HG03342 (cell line): ENCODE measurements around the gene RANBP10.

Experiments
- ATAC-seq: cut with Tn5 transposase; IDR thresholded peaks from one replicate; pipeline ENCODE4 v1.9.1; 2021; ENCODE audit warnings: mild to moderate bottlenecking, moderate library complexity; ENCODE audit not compliant: unreplicated experiment

RANBP10 gene

GRCh38 chr16:67749436-67750078 is 56.8 kb downstream of the RANBP10 start:
- ATAC-seq = no peak

- no peak for ATAC-seq
Measured at GRCh38 chr16:67748834-67749233, 57.5 kb downstream of the RANBP10 start.

- ATAC-seq = no peak
Measured at GRCh38 chr16:67746846-67747245, 59.5 kb downstream of the RANBP10 start.

- no peak for ATAC-seq
Measured at GRCh38 chr16:67741118-67741517, 65.2 kb downstream of the RANBP10 start.

GRCh38 chr16:67740391-67740790 is 66.0 kb downstream of the RANBP10 start:
- ATAC-seq = no peak

- ATAC-seq = no peak
Measured at GRCh38 chr16:67736858-67737257, 69.5 kb downstream of the RANBP10 start.

- ATAC-seq = no peak
Measured at GRCh38 chr16:67734731-67735201, 71.6 kb downstream of the RANBP10 start.

- no peak for ATAC-seq
Measured at GRCh38 chr16:67733734-67734470, 72.5 kb downstream of the RANBP10 start.

GRCh38 chr16:67731753-67732095 is 74.6 kb downstream of the RANBP10 start:
- ATAC-seq = no peak

GRCh38 chr16:67731071-67731752 is 75.1 kb downstream of the RANBP10 start:
- no peak for ATAC-seq

- ATAC-seq = no peak
Measured at GRCh38 chr16:67730326-67730725, 76.0 kb downstream of the RANBP10 start.

- no peak for ATAC-seq
Measured at GRCh38 chr16:67729636-67730248, 76.6 kb downstream of the RANBP10 start.

GRCh38 chr16:67727521-67728485 is 78.6 kb downstream of the RANBP10 start:
- ATAC-seq = no peak

GRCh38 chr16:67726106-67727034 is 80.0 kb downstream of the RANBP10 start:
- no peak for ATAC-seq

- ATAC-seq = no peak
Measured at GRCh38 chr16:67723911-67724305, 82.5 kb downstream of the RANBP10 start.

GRCh38 chr16:67723151-67723910 is 83.0 kb downstream of the RANBP10 start:
- no peak for ATAC-seq

- ATAC-seq = no peak
Measured at GRCh38 chr16:67720236-67720635, 86.1 kb downstream of the RANBP10 start.

GRCh38 chr16:67719778-67720144 is 86.6 kb downstream of the RANBP10 start:
- ATAC-seq = peak; percentile 23
